ENCODE measurements around the gene ADD1.

The ADD1 gene

GRCh38 chr4:2963175-2963965 is 119.7 kb downstream of the ADD1 start, which contains the start of the genes GRK4 and NOP14:
TSS of gene GRK4 (plus strand) at chr4:2963571. CDS start at chr4:2964071, 500 bp downstream.
TSS of gene NOP14 (minus strand) at chr4:2963406. CDS start at chr4:2963319, 87 bp downstream.
- Mint-ChIP-seq H3K27me3 (no peaks in the 10 kb centered on the region), H3K27ac (peak within 1 kb of the TSS; percentile 96 to 97), H3K4me1 (peaks cover 51% of the 10 kb centered on the region), H3K9me3 (no peaks in the 10 kb centered on the region), H3K4me3 (peak within 1 kb of the TSS; percentile 86 to 88)
- ATAC-seq (peak; percentile 90), DNase-seq (peak; percentile 96 to 98)

- no peak for DNase-seq
These were observed 120.4 kb downstream of the ADD1 start for GRCh38 chr4:2963966-2964471.

DNA sequence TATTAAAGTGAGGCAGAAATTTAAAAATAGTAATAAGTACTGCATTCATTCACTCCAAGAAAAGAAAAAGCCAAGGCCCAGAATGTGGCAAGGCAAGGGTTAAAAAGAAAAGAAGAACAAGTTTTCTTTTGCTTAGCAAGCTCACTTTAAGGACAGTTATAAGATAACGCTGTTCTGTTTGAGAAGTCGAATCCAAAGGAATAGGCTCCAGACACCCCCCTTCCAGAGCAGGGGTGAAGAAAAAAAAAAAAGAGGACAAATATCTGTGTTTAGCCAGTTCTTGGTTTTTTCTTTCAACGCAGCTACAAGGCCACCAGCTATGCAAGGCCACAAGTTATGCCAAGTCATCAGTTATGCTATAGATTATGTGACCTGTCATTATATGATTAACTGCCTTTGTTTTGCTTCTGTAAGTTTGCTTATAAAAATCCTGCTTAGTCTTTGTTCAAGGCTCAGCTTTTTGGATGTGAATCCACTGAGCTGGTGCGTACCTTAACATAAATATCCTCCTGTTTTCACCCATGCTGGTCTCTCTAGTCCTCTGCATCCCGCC is 121.1 kb downstream of the ADD1 start:
- Mint-ChIP-seq H3K9me3 (no peaks in the 10 kb centered on the region), H3K4me1 (peaks cover 37% of the 10 kb centered on the region), H3K27me3 (no peaks in the 10 kb centered on the region), H3K4me3 (peak overlapping the region; percentile 86 to 88), H3K27ac (peak overlapping the region in 1 of 2 donors; percentile 95)
- no peak for DNase-seq
- ATAC-seq = no peak

More at GRCh38 chr4:2963966-2964471, 120.4 kb downstream of the ADD1 start:
- H3K9me3 Mint-ChIP-seq = no peaks in the 10 kb centered on the region
- ATAC-seq = peak; percentile 29
- H3K27ac Mint-ChIP-seq = peak overlapping the region in 1 of 2 donors; percentile 95
- peak overlapping the region; percentile 86 to 88 for H3K4me3 Mint-ChIP-seq
- H3K27me3 Mint-ChIP-seq = no peaks in the 10 kb centered on the region
- peaks cover 44% of the 10 kb centered on the region for H3K4me1 Mint-ChIP-seq

GRCh38 chr4:2965262-2965661 is 121.6 kb downstream of the ADD1 start:
- no peak overlapping the region for H3K27ac Mint-ChIP-seq
- no peak for ATAC-seq

DNA sequence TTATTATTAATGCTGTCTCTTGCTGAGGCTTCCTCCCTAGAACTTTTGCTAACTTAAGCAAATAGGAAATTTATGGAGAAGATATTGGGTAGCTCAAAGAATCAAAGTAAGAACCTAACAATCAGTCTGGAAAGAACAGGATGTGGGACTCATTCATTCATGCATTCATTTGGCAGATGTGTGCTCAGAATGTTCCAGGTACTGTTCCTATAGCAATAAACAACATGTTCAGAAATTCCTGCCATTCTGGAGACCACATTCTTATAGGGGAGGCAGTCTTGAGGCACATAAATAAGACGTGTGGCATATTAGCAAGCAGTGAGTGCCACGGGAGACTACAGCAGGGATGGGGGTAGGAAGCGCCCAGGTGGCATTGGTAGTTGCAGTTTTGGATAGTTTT is 124.7 kb downstream of the ADD1 start:
- H3K9me3 Mint-ChIP-seq = no peaks in the 10 kb centered on the region
- no peak overlapping the region for H3K4me3 Mint-ChIP-seq
- no peak overlapping the region for H3K27ac Mint-ChIP-seq
- DNase-seq (no peak), ATAC-seq (no peak)
- H3K4me1 Mint-ChIP-seq = peaks cover 17% of the 10 kb centered on the region
- no peaks in the 10 kb centered on the region for H3K27me3 Mint-ChIP-seq

More at GRCh38 chr4:2965262-2965661, 121.6 kb downstream of the ADD1 start:
- no peaks in the 10 kb centered on the region for H3K27me3 Mint-ChIP-seq
- H3K4me3 Mint-ChIP-seq = peak overlapping the region in 1 of 2 donors; percentile 2
- peaks cover 32% of the 10 kb centered on the region for H3K4me1 Mint-ChIP-seq
- H3K9me3 Mint-ChIP-seq = no peaks in the 10 kb centered on the region
- no peak for DNase-seq

DNA sequence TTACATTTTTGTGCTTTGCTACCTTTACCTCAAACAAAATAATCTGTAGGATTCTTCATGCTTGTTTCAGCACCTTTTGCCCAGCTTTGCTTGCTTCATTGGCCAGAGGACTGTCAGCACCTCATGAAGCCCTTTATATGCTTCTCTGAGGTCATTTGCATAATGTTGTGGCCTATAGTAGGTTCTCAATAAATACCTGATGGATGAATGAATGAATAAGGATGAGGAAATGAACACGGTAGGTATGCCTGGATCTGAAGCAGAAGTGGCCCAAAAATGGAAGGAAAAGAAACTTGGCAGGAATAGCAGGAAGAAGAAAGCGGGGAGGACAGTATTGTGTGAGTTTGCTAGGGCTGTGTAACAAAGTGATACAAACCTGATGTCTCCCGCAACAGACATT is 127.6 kb downstream of the ADD1 start:
- no peak overlapping the region for H3K27ac Mint-ChIP-seq

GRCh38 chr4:2977211-2978088 is 133.8 kb downstream of the ADD1 start:
- H3K4me3 Mint-ChIP-seq = no peak overlapping the region
- no peak overlapping the region for H3K27ac Mint-ChIP-seq
- peaks cover 5% of the 10 kb centered on the region for H3K4me1 Mint-ChIP-seq
- H3K9me3 Mint-ChIP-seq = no peaks in the 10 kb centered on the region
- no peaks in the 10 kb centered on the region for H3K27me3 Mint-ChIP-seq
- DNase-seq (no peak), ATAC-seq (no peak)

More for the DNA sequence above, 127.6 kb downstream of the ADD1 start:
- no peaks in the 10 kb centered on the region for H3K9me3 Mint-ChIP-seq
- no peaks in the 10 kb centered on the region for H3K27me3 Mint-ChIP-seq
- no peak for ATAC-seq
- no peak overlapping the region for H3K4me3 Mint-ChIP-seq
- DNase-seq = no peak
- H3K4me1 Mint-ChIP-seq = no peaks in the 10 kb centered on the region

Data from stimulated activated naive CD8-positive, alpha-beta T cell treated with anti-CD3 and anti-CD28 coated beads, Interleukin-15, amount 100 ng/mL, for 72 hours (primary cell).